Activated T-helper 17 cell treated with anti-CD3 and anti-CD28 coated beads, Interleukin-2, amount 50 U/mL, for 72 hours (primary cell): ENCODE results near the gene ZNRF3. TPM values are rescaled to one million over a fixed set of nuclear protein-coding genes. Genes with fewer than 3 reads are reported as not detected.

Experiments used
- ATAC-seq: fragments of 150-1000 bp; cut with Tn5 transposase; replicated peaks from 2 replicates; pipeline ENCODE4 v1.10.0; 2021; ENCODE audit warnings: mild to moderate bottlenecking, moderate library complexity
- H3K27ac Mint-ChIP-seq: one replicate; pipeline ENCODE4 v1.8.0; 2022; ENCODE audit warnings: mixed read lengths
- H3K27me3 Mint-ChIP-seq: one replicate; pipeline ENCODE4 v1.8.0; 2022; ENCODE audit warnings: mixed read lengths
- H3K36me3 Mint-ChIP-seq: one replicate; pipeline ENCODE4 v1.8.0; 2022; ENCODE audit warnings: low read depth, mild to moderate bottlenecking, mixed read lengths
- H3K4me1 Mint-ChIP-seq: one replicate; pipeline ENCODE4 v1.8.0; 2022; ENCODE audit warnings: mixed read lengths
- H3K4me3 Mint-ChIP-seq: one replicate; pipeline ENCODE4 v1.8.0; 2022; ENCODE audit warnings: mild to moderate bottlenecking, mixed read lengths
- H3K9me3 Mint-ChIP-seq: one replicate; pipeline ENCODE4 v1.8.0; 2022; ENCODE audit warnings: mixed read lengths
- total RNA-seq, 2 donors: library from RNA; stranded (reverse); gene quantifications; one replicate each; pipeline ENCODE4 v1.2.3, GENCODE V29; 2022

ZNRF3 gene
- total RNA-seq, 2 donors from 2014 or later = 0.26 to 0.43 TPM

- Mint-ChIP-seq H3K9me3 (no peaks in the 10 kb centered on the region), H3K27me3 (peaks cover 22% of the 10 kb centered on the region), H3K27ac (no peak overlapping the region), H3K4me1 (peaks cover 15% of the 10 kb centered on the region), H3K36me3 (no peaks in the 10 kb centered on the region), H3K4me3 (peak overlapping the region; percentile 77)
- no peak for ATAC-seq
These were observed 187.1 kb downstream of the ZNRF3 start for GRCh38 chr22:29070490-29070889.

GRCh38 chr22:29071261-29072045 is 188.1 kb downstream of the ZNRF3 start:
- Mint-ChIP-seq H3K4me1 (peaks cover 7% of the 10 kb centered on the region), H3K4me3 (peak overlapping the region; percentile 77), H3K27me3 (peaks cover 30% of the 10 kb centered on the region), H3K36me3 (no peaks in the 10 kb centered on the region), H3K9me3 (no peaks in the 10 kb centered on the region), H3K27ac (no peak overlapping the region)
- ATAC-seq = peak; percentile 25

GRCh38 chr22:29072193-29072978 is 189.0 kb downstream of the ZNRF3 start:
- Mint-ChIP-seq H3K4me1 (peaks cover 7% of the 10 kb centered on the region), H3K27ac (no peak overlapping the region), H3K27me3 (peaks cover 30% of the 10 kb centered on the region), H3K9me3 (no peaks in the 10 kb centered on the region), H3K4me3 (peak overlapping the region; percentile 77), H3K36me3 (no peaks in the 10 kb centered on the region)
- peak; percentile 98 for ATAC-seq

- H3K9me3 Mint-ChIP-seq = no peaks in the 10 kb centered on the region
- H3K27ac Mint-ChIP-seq = no peak within 1 kb of the TSS
- peak within 1 kb of the TSS; percentile 77 for H3K4me3 Mint-ChIP-seq
- peaks cover 30% of the 10 kb centered on the region for H3K27me3 Mint-ChIP-seq
- H3K4me1 Mint-ChIP-seq = peaks cover 7% of the 10 kb centered on the region
- no peaks in the 10 kb centered on the region for H3K36me3 Mint-ChIP-seq
- ATAC-seq = no peak
These were observed 189.7 kb downstream of the ZNRF3 start, which contains the start of gene KREMEN1 for GRCh38 chr22:29072979-29073617. TSS of gene KREMEN1 (plus strand) at chr22:29073035. CDS start at chr22:29073131, 96 bp downstream.

GRCh38 chr22:29073618-29074275 is 190.4 kb downstream of the ZNRF3 start:
- peaks cover 7% of the 10 kb centered on the region for H3K4me1 Mint-ChIP-seq
- ATAC-seq = no peak
- H3K36me3 Mint-ChIP-seq = no peaks in the 10 kb centered on the region
- H3K27me3 Mint-ChIP-seq = peaks cover 30% of the 10 kb centered on the region
- peak overlapping the region; percentile 48 for H3K4me3 Mint-ChIP-seq
- no peaks in the 10 kb centered on the region for H3K9me3 Mint-ChIP-seq
- no peak overlapping the region for H3K27ac Mint-ChIP-seq

GRCh38 chr22:29074276-29074772 is 191.0 kb downstream of the ZNRF3 start:
- Mint-ChIP-seq H3K36me3 (no peaks in the 10 kb centered on the region), H3K27ac (no peak overlapping the region), H3K4me1 (peaks cover 7% of the 10 kb centered on the region), H3K4me3 (peak overlapping the region; percentile 48), H3K27me3 (peaks cover 30% of the 10 kb centered on the region), H3K9me3 (no peaks in the 10 kb centered on the region)
- ATAC-seq = no peak

- H3K27ac Mint-ChIP-seq = no peak overlapping the region
- no peaks in the 10 kb centered on the region for H3K9me3 Mint-ChIP-seq
- no peak overlapping the region for H3K4me3 Mint-ChIP-seq
- H3K4me1 Mint-ChIP-seq = no peaks in the 10 kb centered on the region
- H3K36me3 Mint-ChIP-seq = no peaks in the 10 kb centered on the region
- peaks cover 23% of the 10 kb centered on the region for H3K27me3 Mint-ChIP-seq
- no peak for ATAC-seq
These were observed 194.9 kb downstream of the ZNRF3 start for GRCh38 chr22:29078036-29078868.

GRCh38 chr22:29078869-29079207 is 195.5 kb downstream of the ZNRF3 start:
- Mint-ChIP-seq H3K9me3 (no peaks in the 10 kb centered on the region), H3K36me3 (no peaks in the 10 kb centered on the region), H3K4me1 (no peaks in the 10 kb centered on the region), H3K27me3 (peaks cover 23% of the 10 kb centered on the region), H3K27ac (no peak overlapping the region), H3K4me3 (no peak overlapping the region)
- ATAC-seq = no peak

GRCh38 chr22:29079218-29079901 is 196.0 kb downstream of the ZNRF3 start:
- Mint-ChIP-seq H3K4me3 (no peak overlapping the region), H3K4me1 (no peaks in the 10 kb centered on the region), H3K27me3 (peaks cover 18% of the 10 kb centered on the region), H3K27ac (no peak overlapping the region), H3K36me3 (no peaks in the 10 kb centered on the region), H3K9me3 (no peaks in the 10 kb centered on the region)
- no peak for ATAC-seq

GRCh38 chr22:29080106-29080975 is 197.0 kb downstream of the ZNRF3 start:
- ATAC-seq = no peak
- H3K9me3 Mint-ChIP-seq = no peaks in the 10 kb centered on the region
- H3K36me3 Mint-ChIP-seq = no peaks in the 10 kb centered on the region
- H3K4me1 Mint-ChIP-seq = no peaks in the 10 kb centered on the region
- no peak overlapping the region for H3K4me3 Mint-ChIP-seq
- H3K27me3 Mint-ChIP-seq = peaks cover 9% of the 10 kb centered on the region
- no peak overlapping the region for H3K27ac Mint-ChIP-seq

- Mint-ChIP-seq H3K36me3 (no peaks in the 10 kb centered on the region), H3K27ac (no peak overlapping the region), H3K4me3 (no peak overlapping the region), H3K9me3 (no peaks in the 10 kb centered on the region), H3K4me1 (no peaks in the 10 kb centered on the region), H3K27me3 (no peaks in the 10 kb centered on the region)
- no peak for ATAC-seq
These were observed 198.3 kb downstream of the ZNRF3 start for GRCh38 chr22:29081517-29082236.
